WERI-Rb-1 (cell line): ENCODE measurements around the gene FDX1.

Experiments
- DNase-seq: peaks from one replicate; pipeline ENCODE4 v3.0.0-alpha.2; 2020
- H3K27ac ChIP-seq: fragments of 250-450 bp; sonication (Bioruptor Pico); 2 replicates; pipeline ENCODE4 v1.5.1; 2020; ENCODE audit warnings: mild to moderate bottlenecking, moderate library complexity
- H3K27me3 ChIP-seq: fragments of 250-450 bp; sonication (Bioruptor Pico); 2 replicates; pipeline ENCODE4 v1.5.1; 2021; ENCODE audit warnings: mild to moderate bottlenecking, low read depth, moderate library complexity; ENCODE audit not compliant: insufficient read depth, severe bottlenecking
- H3K36me3 ChIP-seq: fragments of 250-450 bp; sonication (Bioruptor Pico); 2 replicates; pipeline ENCODE4 v1.5.1; 2020; ENCODE audit warnings: mild to moderate bottlenecking, moderate library complexity
- H3K4me3 ChIP-seq: 2 replicates; pipeline ENCODE4 v1.5.1; 2011; ENCODE audit warnings: low read depth, mild to moderate bottlenecking, control low read depth, low read length
- H3K9me3 ChIP-seq: fragments of 250-450 bp; sonication (Bioruptor Pico); 2 replicates; pipeline ENCODE4 v1.5.1; 2021; ENCODE audit warnings: mild to moderate bottlenecking, moderate library complexity; ENCODE audit not compliant: severe bottlenecking
- CTCF ChIP-seq: IDR thresholded peaks from 2 replicates; pipeline ENCODE4 v1.5.1; 2011; ENCODE audit warnings: low read depth, mild to moderate bottlenecking, control low read depth, inconsistent platforms, low read length

FDX1 gene

DNA sequence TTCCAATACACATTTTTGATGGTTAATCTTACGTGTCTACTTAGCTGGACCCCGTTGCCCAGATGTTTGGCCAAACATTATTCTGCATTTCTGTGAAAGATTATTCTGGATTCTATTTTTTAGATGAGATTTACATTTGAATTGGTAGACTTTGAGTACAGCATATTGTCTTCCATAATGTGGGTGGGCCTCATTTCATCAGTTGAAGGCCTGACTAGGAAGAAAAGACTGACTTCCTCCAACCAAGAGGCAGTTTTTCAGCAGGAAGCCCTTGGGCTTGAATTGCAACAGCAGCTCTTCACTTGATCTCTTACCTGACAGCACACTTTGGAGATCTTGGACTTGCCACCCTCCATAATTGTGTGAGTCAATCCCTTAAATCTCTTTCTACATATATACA lies 58.7 kb downstream of the FDX1 start:
- H3K36me3 ChIP-seq, result no peaks in the 10 kb centered on the region
- no peak for DNase-seq
- no peak for TF ChIP-seq CTCF
- no peaks in the 10 kb centered on the region for H3K27me3 ChIP-seq
- H3K4me3 ChIP-seq, result no peak overlapping the region
- no peaks in the 10 kb centered on the region for H3K9me3 ChIP-seq
- H3K27ac ChIP-seq, result no peak overlapping the region

DNA sequence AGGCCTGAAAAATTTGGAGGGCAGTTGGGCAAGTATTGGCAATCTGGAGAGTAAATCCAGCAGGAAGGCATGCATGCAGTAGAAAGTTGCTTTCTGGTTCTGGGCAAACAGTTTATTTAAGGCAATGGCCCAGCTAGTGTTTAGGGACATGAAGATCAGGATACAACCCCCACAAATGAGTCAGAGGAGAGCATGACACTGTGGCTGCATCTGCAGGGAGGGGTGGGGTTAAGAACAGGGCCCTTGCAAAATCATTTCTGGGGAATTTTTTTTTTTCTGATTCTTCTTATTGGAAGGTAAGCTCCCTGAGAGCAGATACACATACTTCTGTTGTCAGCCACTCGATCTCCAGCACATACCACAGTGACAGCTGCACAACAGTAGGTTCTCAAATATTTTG lies 61.1 kb downstream of the FDX1 start:
- TF ChIP-seq CTCF, result no peak
- no peaks in the 10 kb centered on the region for H3K27me3 ChIP-seq
- H3K9me3 ChIP-seq, result no peaks in the 10 kb centered on the region
- H3K36me3 ChIP-seq, result no peaks in the 10 kb centered on the region
- no peak for DNase-seq
- no peak overlapping the region for H3K4me3 ChIP-seq
- no peak overlapping the region for H3K27ac ChIP-seq

- Histone ChIP-seq H3K27me3 (no peaks in the 10 kb centered on the region), H3K27ac (no peak overlapping the region), H3K36me3 (no peaks in the 10 kb centered on the region), H3K4me3 (no peak overlapping the region), H3K9me3 (no peaks in the 10 kb centered on the region)
- DNase-seq, result no peak
- TF ChIP-seq CTCF, result no peak
Measured at GRCh38 chr11:110491577-110492320, 62.0 kb downstream of the FDX1 start.

DNA sequence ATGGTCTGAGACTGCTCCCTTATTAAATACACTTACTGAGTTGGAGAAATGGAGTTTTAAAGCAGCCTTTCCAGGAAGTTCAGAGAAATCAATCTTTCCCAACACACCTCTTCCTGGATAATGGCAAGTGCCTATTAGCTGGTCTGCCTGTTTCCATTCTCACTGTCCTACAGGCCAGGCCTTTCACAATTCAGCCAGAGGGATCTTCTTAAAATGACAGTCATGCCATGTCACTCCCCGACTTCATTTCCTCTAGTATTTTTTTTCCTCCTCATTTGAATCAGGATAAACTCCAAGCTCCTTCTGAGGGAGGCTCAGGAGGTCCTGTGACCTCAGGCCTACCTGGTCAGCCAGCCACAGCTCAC lies 62.6 kb downstream of the FDX1 start:
- Histone ChIP-seq H3K9me3 (no peaks in the 10 kb centered on the region), H3K27ac (no peak overlapping the region), H3K4me3 (no peak overlapping the region), H3K27me3 (no peaks in the 10 kb centered on the region), H3K36me3 (no peaks in the 10 kb centered on the region)
- no peak for TF ChIP-seq CTCF
- DNase-seq, result no peak

DNA sequence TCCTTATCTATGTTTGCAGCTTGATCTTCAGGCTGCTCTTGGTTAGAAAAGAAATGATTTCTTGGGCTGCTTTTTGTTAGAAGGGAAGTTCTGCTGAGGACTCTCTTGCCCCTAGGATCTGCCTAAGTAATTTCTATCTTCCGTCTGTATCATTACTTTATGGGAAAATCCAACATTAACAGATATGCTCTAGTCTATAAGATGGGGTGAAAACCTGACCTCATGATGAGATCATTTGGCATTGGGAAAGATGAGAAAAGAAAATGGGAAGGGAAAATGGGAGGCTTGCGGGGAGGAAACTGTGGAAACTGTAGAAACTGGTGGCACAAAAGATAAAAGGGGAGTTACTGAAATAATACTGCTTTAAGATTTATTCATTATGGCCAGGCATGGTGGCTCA lies 63.6 kb downstream of the FDX1 start:
- H3K27me3 ChIP-seq, result no peaks in the 10 kb centered on the region
- H3K9me3 ChIP-seq, result no peaks in the 10 kb centered on the region
- no peak for TF ChIP-seq CTCF
- no peak for DNase-seq
- no peak overlapping the region for H3K27ac ChIP-seq
- no peaks in the 10 kb centered on the region for H3K36me3 ChIP-seq
- no peak overlapping the region for H3K4me3 ChIP-seq
